HG02798 (cell line): ENCODE measurements around the gene OTX1.
"Not testable (repeated sequence)": the region's sequence is repeated elsewhere in the genome, so short reads cannot be mapped to it uniquely, and the experiment has no call there.

Source experiments
- ATAC-seq: cut with Tn5 transposase; IDR thresholded peaks from one replicate; pipeline ENCODE4 v1.9.1; 2021; ENCODE audit warnings: mild to moderate bottlenecking; ENCODE audit not compliant: unreplicated experiment, poor library complexity

Gene OTX1

GRCh38 chr2:63050334-63051041 lies at the start of gene OTX1:
TSS of gene OTX1 (plus strand) at chr2:63050830. CDS start at chr2:63052991, 2,161 bp downstream.
- ATAC-seq = peak; percentile 93

GRCh38 chr2:63001576-63001975 lies 49.1 kb upstream of the OTX1 start:
- ATAC-seq = no peak

DNA sequence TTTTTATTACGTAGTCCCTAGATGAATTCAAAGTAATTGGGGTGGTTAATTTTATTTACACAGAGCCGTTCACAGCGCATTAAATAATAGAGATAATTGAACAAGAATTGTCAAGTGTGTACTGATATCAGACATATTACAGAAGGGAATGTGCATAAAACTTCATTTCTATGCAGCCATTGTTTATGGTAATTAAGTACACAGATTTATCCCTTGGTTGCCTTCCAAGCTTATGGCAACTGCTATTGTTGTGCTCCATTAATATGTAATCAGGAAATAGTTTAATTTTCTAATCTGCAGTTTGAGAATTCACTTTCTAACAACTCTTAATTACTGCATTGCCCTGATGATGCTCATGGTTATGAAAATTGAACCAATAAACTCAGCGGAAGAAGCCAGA lies 47.3 kb upstream of the OTX1 start:
- ATAC-seq = no peak

DNA sequence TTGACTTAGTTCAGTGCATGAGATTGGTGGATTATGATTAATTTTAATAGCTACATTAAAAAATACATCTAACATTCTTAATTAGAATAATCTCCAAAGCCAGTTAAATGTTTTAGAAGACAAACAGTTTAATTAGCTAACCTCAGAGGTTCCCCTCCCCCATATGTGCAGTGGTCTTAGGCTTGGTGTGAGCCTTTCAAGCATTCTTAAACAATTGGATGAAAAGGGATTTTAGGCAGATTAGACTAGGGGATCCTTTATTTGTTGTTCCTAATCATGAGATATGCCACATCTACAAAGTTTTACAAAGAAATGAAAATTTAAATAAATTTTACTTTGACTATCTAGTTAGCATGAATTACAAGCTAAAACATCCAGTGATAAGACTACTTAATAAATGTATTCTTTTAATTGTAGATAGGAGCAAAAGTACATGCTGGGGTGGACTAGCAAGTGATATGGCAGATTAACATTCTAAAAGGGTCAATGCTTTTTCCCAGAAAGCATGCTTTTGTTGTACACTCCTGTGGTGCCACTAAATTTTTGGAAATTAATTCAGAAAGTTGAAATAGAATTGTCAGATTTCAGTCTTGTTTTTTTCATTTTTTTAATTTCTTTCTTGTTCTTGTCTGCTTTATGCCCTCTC lies 42.7 kb upstream of the OTX1 start:
- no peak for ATAC-seq

DNA sequence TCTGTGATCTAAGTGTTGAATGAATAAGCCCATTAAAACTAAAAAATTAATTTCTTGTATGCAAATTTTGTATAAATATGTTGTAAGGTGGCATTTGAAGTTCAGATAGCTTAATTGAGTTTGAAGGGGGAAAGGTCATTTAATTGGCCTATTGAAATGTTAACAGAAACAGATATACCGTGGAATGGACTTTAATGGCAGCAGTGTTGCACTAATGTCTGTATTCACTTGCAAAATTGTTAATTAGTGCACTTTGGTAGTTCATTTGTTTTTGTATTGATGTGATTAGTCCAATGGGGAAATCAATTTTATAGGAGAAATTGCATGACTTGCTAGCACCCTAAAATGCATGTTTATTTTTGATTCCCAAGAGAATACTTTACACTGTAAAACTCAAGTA lies 41.8 kb upstream of the OTX1 start:
- ATAC-seq = no peak

- no peak for ATAC-seq
Measured at GRCh38 chr2:63009490-63009889, 41.1 kb upstream of the OTX1 start.

DNA sequence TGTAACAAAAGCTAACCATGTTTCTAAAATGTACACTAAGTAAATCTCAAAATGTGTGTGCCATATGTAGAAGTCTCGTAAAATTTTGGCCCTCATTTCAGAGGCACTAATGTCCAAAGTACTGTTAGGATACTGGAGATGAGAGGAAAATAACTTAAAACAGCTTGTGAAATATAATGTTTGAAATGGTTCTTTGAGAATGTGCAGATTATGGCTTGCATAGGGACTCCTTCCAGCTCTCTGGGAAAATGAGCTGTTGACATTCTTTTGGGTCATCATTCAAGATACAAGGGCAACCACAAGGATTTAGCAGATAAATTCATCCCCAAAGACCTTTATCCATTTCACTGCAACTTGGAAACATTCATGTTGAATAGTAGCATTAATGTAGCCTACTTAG lies 38.1 kb upstream of the OTX1 start:
- no peak for ATAC-seq

DNA sequence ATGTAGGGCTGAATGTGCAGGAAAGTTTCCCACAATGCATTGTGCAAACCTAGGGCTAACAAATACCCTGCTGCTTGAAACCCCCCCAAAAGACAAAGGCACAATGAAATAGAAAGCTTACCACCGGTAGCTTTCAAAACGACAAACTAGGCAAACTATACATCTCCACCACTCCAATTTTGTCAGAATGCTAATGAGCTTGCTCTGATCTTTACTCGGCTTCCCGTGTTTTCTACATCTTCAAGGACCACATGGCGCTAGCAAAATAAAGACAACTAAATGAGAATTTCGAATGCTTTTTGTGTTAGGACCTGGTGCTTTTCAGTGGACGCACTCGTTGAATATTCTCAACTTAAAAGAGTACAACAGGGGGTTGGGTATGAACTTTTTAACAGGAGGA lies 37.2 kb upstream of the OTX1 start:
- no peak for ATAC-seq

DNA sequence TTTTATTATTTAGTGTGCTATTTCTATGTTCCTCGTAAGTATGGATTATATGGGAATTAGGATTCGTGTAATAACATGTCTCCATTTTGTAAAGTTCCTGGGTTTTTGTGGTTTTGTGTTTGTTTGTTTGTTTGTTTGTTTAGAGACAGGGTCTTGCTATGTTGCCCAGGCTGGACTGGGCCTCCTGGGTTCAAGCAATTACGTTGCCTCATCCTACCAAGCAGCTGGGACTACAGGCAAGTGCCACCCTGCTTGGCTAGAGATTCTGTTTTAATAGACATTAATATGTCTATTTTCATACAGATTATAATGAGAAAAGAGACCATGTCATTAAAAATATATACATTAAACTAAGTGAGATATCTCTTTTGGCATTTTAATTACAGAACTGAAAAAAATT lies 35.2 kb upstream of the OTX1 start:
- ATAC-seq = no peak

DNA sequence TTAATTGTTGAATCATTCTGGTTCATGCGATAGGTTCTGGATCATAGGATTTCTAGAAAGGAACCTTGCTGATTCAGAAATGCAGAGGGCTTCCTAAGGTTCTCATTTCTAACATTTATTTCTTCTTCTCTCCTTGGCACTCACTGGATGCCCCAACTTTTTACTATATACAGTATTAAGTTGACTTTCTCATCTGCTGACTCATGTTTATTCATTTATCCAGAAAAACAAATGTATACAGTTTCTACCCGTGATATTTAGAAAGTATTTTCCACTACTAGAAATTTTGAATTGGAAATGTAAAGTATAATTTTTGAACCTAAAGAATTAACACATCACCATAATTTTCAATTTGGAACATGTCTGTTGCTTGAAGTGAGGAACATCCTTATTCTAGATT lies 32.2 kb upstream of the OTX1 start:
- ATAC-seq = no peak

- ATAC-seq = not testable (repeated sequence)
Measured at GRCh38 chr2:63019686-63020085, 30.9 kb upstream of the OTX1 start.

- ATAC-seq = no peak
Measured at GRCh38 chr2:63023444-63023843, 27.2 kb upstream of the OTX1 start.

- no peak for ATAC-seq
Measured at GRCh38 chr2:63027220-63027619, 23.4 kb upstream of the OTX1 start.

GRCh38 chr2:63029058-63029457 lies 21.6 kb upstream of the OTX1 start:
- no peak for ATAC-seq

GRCh38 chr2:63034526-63034925 lies 16.1 kb upstream of the OTX1 start:
- no peak for ATAC-seq

- no peak for ATAC-seq
Measured at GRCh38 chr2:63035169-63035568, 15.5 kb upstream of the OTX1 start.

GRCh38 chr2:63035660-63036059 lies 15.0 kb upstream of the OTX1 start:
- ATAC-seq = no peak

DNA sequence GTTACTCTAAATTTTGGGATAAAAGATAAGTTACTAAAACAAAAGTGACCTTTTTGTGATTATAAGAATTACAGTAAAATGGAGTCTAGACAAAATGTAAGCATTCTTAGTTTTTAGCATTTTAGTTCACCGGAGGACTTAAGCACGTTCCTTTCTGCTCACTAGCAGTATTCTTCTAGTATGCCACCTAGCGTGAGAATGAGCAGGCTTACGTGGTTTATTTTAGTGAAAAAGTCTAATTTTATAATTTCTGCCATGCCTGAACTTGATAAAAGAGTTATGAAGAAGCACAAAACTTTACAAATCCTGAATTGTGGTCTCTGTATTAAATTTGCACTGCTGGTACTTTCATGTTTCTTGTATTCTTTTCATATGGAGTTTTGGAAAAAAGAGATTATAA lies 12.6 kb upstream of the OTX1 start:
- no peak for ATAC-seq

GRCh38 chr2:63040586-63040985 lies 10.0 kb upstream of the OTX1 start:
- no peak for ATAC-seq

DNA sequence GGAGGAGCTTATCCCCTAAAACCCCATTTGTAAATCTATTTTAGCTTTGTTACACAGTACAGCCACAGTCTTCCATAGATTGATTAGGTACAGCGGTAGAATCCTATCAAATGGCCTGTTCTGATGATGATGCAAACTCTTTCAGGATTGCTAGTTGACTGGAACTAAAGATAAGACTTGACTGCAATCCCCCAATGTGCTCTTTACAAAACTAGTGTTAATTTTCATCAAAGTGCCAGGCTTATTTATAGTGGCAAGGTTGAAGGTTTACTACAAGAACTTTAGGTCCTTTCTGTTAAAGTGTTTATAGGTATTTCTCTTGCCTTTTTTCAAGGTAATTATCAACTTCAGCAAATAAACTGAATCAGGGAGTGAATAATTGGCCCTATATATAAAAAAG lies 9.0 kb upstream of the OTX1 start:
- no peak for ATAC-seq

GRCh38 chr2:63044362-63045327 lies 6.0 kb upstream of the OTX1 start:
- no peak for ATAC-seq
